Fibroblast of lung (primary cell): Measurements from ENCODE around the gene SGCG.

Experiments
- EZH2 ChIP-seq: IDR thresholded peaks from 2 replicates; pipeline ENCODE4 v1.5.1; 2012; ENCODE audit warnings: low read length, control low read depth, mild to moderate bottlenecking; ENCODE audit errors: missing control alignments
- TF ChIP-seq, protein P1 (sequence below), 2 donors: IDR thresholded peaks in 1 of 2; conservative IDR thresholded peaks in 1 of 2; 1 replicate in 1 of 2; 2 replicates in 1 of 2; pipeline ENCODE4 v1.5.1; 2011 to 2012; ENCODE audit warnings: low read length in 2 of 2, control low read depth in 1 of 2, inconsistent platforms in 1 of 2, low read depth in 1 of 2, mild to moderate bottlenecking in 1 of 2

DNA sequence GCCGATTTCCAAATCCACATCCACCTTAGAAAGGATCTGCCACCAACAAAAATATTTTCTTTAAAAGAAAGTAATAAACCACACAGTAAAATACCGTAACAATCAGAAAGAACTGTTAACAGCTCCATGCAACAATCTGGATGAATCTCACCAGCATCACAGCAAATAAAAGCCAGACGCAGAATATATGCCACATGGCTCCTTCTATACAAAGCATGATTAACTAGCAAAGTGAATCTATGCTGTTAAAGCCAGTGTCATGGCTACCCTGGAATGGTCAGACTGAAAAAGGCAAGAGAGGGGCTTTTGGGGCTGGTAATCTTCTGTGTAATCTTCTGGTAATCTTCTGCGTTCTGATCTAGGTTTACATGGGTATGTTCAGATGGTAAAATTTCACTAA is 171.4 kb downstream of the SGCG start:
- TF ChIP-seq EZH2: no peak
- TF ChIP-seq, protein P1, sequence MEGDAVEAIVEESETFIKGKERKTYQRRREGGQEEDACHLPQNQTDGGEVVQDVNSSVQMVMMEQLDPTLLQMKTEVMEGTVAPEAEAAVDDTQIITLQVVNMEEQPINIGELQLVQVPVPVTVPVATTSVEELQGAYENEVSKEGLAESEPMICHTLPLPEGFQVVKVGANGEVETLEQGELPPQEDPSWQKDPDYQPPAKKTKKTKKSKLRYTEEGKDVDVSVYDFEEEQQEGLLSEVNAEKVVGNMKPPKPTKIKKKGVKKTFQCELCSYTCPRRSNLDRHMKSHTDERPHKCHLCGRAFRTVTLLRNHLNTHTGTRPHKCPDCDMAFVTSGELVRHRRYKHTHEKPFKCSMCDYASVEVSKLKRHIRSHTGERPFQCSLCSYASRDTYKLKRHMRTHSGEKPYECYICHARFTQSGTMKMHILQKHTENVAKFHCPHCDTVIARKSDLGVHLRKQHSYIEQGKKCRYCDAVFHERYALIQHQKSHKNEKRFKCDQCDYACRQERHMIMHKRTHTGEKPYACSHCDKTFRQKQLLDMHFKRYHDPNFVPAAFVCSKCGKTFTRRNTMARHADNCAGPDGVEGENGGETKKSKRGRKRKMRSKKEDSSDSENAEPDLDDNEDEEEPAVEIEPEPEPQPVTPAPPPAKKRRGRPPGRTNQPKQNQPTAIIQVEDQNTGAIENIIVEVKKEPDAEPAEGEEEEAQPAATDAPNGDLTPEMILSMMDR (conservative IDR thresholded peaks at IDR 0.05 in 1 of 2, IDR thresholded peaks at IDR 0.05 in 1 of 2; ENCODE audit: low read depth in 1 of 2, low read length in 2 of 2): no peak
